GM19463 (cell line): Measurements from ENCODE around the gene PDCD1.

Source experiments
- ATAC-seq: cut with Tn5 transposase; IDR thresholded peaks from one replicate; pipeline ENCODE4 v1.9.1; 2021; ENCODE audit warnings: mild to moderate bottlenecking, moderate library complexity; ENCODE audit not compliant: unreplicated experiment

The PDCD1 gene

DNA sequence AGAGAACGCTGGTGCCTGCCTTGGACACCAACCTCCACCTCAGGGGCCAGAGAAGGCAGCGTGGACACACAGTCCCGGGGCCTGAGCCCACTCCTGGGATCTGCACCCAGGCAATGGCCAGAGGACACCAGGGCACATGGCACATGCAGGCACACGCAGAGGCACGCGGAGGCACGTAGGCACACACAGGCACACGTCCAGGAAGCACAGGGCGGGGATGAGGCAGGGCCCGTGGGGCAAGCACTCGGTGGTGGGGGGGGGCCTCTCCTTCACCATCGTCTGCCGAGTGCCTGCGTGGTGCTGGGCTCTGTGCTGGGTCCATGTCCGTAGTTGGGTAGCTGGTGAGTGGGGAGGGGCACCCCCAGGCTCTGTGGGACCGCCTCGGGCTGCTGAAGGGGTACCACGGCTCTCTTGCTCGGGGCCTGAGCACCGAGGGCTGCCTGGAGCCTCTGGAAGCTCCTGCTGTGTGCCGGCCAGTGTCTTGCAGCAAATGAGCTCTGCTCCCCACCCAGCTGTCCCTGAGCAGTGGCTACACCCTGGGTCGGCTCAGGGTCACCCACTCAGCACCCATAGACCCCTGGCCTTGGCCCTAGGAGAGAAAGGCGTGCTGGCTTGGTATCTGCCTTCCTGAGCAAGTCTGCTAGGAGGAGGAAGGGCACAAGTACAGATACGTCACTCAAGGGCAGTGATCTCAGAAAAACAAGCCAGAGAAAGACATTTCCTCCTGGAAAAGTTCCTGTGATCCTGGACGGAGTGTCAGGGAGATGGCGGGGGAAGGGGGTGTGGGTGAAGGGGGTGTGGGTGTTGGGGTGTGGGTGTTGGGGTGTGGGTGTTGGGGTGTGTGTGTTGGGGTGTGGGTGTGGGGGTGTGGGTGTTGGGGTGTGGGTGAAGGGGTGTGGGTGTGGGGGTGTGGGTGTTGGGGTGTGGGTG is 37.3 kb upstream of the PDCD1 start:
- no peak for ATAC-seq

DNA sequence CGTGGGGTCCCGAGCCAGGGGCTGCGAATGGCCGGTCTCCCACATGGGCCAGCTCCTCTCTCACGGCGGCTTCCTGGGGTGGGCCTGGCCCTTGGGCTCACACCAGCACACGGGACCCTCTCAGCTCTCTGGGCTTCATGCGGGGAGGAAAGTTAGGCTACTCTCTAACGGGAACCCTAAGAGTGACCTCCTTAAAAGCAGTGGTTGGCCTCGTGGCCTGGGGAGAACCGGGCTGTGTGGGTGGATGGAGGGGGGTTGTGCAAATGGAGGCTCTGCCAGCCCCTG is 36.7 kb upstream of the PDCD1 start:
- no peak for ATAC-seq

DNA sequence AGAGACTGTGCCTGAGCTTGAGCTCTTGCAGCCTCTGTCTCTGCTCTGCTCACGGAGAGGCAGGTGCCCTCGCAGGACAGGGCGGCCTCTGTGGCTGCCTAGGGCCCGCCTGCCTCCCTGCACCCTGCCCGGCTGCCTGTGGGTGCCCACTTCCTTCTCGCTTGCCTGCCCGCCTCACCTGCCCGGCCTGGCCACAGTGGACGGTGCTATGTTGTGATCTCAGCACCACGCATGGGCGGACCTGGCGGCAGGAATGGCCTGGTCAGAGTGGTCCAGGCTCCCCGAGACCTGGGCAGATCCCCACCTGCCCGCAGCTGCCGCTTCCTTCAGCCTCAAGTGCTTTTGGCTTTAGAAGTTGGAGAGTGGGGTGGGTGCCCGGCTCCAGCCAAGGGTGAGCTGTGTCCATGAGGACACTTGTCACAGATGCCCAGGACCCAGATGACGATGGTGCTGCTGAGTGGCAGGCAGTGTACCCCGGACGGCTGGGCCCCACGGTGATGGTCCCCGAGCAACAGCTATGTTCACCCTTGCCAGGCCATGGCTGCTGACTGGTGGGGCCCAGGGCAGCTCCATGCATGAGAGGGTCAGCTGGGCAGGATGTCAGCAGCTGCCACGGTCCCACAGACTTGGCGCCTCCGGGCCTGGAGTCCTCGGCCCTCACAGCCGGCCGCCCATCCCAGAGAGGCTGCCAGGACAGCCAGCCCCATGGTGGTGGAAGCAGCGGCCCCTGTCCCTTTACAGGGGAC is 36.2 kb upstream of the PDCD1 start:
- no peak for ATAC-seq

DNA sequence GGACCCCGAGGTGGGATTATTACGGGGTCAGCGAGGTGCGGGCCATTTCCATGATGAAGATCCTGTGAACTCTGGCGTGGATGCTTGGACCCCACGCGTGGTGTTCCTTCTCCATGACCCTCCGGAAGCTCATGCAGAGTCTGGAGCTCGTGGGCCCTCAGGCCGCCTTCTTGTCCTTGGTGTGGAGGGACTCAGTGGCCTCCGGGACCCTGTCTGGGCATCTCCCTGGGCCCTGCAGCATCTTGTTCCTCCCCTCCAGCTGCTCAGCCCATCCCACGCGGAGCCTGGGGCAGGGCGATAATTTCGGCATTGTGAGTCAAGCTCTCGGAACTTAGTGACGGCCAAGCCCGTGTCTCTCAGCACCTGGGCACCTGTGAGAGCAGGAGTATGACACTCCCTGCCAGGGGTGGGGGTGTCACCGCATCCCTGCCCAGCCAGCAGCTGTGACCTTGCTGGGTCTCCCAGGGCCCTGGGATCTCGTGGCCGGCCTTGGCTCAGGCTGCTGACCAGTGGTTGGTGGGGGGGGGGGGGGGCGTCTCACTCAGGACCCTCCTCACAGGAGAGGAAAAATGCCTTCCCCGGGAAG is 35.5 kb upstream of the PDCD1 start:
- ATAC-seq, result no peak

DNA sequence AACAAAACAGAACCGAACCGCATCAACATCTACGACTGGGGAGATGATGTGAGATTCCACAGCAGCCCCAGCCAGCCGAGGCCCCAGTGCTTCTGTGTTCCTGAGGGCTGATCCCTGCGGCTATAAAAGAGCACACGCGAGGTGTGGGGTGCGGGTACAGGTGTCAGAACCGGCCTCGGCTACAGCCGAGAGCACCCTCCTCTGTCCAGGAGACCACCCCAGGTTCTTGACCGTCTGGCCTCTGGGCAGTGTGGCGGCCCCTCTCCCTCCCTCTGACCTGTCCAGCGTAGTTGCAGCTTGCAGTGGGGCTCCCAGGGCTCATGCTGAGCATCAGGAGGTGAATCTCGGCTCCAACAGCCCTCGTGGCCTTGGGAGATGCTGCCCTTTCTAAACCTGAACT is 34.6 kb upstream of the PDCD1 start:
- ATAC-seq, result no peak

DNA sequence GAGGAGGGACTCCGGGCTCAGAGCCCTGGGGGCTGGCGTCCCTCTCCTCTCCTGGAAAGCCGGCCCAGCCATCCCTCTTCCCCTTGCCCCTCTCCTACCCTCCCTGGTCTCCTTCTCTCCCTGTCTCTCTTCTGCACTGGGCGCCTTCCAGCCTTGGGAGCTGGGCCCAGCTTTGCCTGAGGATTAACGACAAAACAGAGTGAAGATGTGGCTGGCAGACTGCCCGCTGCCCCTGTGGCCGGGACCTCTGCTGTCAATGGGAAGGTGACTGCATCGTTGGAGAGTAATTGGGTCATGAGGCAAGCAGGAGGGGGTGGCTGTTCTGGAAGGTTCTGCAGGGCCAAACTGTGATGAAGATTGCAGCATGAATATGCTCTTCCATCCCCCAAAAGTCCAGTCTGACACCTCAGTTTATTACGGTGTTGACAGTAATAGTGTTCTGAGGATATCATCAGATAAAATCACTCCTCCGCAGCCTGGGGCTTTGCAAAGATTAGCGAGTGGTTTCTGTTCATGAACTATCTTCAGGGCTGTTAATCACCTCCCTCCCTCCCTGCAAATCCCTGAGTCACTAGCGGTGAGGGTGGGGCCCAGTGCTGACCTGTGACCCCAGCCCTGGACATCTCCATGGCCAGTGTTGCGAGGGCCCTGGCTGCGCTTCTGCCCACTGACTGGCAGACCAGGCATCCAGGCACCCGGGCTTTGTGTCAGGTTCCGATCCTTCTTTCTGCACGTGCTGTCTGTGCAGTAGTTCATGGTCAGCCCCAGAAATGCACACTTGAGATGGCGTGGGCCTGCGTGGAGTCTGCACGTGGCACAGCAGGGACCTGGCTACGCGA is 33.8 kb upstream of the PDCD1 start:
- ATAC-seq, result no peak

DNA sequence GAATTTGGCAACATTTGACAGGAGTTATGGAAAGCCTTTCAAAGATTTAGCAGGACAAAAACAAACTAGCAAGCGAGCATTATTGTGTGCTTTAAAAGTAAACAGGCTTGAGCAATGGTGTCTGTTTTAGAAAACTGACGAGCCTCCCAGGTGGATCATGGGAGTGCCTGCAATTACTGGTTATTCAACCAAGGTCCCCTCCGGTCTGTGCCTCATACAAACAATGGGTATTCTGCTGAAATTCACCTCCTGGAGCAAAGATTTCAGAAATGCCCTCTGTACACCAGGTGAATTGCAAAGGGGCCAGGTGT is 33.2 kb upstream of the PDCD1 start:
- no peak for ATAC-seq

DNA sequence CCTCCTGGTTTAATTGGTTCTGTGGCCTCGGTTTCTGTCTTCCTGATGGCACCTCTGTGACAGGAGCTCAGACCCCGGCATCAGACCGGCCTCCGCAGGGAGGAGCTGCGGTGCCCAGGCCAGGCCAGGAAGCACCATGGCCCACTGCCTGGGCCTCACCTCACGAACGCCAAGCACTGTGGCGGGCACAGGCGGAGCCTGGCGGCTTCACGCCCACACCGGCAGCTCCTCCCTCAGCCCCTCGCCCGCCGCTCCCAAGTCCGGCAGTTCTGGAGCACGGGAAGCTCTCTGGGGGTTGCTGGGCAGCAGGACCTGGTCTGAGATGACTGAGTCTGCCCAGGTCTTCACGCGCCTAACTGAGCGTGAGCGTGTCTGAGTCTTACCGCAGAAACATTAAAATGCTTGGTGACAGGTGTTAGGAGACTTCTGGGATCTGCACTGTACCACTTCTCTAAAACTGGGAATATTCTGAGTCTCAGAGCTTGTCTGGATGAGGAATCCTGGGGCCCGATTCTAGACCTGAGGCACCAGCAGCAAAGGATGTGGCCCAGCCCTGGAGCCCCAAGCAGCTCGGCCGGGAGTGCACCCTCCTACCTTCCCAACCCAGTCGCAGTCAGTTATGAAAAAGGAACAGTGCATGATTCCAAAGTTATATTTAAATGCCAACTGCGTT is 32.8 kb upstream of the PDCD1 start:
- no peak for ATAC-seq

DNA sequence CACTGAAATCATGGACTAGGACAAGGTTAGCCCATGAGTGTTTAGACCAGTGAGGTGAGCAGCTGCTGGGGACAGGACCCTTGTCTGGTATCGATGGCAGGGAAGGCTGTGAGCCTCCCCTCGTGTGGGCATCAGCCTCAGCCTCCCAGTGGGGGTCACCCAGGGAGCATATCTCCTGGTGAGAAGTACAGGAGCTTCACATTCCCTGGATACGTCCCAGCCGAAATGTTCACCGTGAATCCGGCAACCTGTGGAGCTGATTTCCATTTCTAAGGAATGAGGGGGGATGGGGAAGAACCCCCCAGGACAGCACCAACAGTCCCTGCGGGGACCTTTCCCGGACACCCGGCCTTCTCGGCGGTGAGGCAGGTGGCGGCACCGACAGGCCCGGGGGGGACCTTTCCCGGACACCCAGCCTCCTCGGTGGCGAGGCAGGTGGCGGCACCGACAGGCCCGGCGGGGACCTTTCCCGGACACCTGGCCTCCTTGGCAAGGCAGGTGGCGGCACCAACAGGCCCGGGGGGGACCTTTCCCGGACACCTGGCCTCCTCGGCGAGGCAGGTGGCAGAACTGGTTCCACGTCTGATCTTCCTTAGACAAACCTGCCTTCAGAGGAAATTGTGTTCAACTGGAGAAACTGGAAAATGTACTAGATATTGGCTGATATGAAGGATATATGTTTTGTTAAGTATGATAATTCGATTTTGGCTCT is 32.0 kb upstream of the PDCD1 start:
- no peak for ATAC-seq

DNA sequence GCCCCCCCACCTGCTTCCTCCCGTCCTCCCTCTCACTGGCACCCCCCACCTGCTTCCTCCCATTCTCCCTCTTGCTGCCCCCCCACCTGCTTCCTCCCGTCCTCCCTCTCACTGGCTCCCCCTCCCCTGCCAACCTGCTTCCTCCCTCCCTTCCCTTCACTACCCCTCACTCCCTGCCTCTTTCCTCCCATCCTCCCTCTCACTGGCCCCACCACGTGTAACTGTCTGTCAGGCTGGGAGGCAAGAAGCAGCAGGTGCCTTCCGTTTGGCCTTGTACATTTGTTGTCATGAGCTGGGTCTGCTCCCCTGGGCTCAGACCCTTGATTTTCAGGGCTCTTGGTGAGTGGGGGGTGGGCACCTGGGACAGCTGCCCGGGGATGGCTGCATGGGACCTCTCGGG is 29.9 kb upstream of the PDCD1 start:
- no peak for ATAC-seq

DNA sequence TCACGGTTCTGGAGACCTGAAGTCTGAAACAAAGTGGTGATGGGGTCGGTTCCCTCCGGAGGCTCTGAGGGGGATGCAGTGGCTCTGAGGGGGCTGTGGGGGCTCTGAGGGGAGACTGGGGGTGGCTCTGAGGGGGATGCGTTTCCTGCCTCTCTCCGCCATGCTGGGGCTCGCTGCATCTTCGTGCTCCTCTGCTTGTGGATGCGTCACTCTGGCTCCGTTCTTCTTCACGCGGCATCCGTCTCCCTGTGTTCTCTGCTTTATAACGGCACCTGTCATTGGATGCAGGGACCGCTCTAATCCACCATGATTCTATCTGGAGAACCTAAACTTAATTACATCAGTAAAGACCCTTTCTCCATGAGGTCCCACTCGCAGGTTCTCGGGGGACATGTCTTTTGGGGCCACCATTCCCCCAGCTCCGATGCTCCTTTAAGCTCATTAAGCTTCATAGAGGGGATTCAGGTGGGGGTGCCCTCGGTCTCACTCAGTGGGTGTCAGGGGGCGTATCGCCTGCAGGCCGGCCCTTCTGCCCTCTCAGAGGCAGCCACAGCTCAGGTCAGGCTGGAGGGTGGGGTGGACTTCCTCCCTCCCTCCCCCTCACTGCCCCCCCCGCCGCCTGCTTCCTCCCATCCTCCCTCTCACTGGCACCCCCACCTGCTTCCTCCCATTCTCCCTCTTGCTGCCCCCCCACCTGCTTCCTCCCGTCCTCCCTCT is 29.3 kb upstream of the PDCD1 start:
- ATAC-seq, result no peak

DNA sequence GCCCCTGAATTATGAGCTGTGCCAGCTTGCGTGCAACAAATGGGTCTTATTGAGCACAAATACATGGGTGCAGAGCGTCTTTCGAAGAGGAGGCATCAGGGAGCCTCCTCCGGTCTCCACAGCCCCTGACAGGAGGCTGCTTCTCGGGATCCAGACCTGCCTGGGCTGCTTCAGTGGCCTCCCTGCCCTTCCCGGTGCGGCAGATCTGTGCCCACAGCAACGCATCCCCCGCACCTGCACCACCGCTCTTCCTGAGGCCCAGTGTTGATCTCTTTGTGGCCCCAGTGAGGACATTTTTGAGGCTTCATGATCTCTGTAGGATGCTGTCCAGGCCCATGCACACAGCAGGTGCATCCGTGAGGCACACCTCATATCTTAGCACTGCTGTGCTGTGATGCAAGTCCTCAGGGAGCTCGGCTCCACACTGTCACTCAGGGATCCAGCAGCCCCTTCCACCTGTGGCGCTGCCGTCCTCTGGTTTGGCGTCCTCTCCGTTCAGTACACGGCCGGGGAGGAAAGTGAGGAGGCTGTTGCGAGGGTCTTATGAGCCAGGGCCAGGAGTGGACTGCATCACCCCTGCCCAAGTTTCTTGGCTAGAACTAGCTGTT is 28.2 kb upstream of the PDCD1 start:
- ATAC-seq, result no peak

DNA sequence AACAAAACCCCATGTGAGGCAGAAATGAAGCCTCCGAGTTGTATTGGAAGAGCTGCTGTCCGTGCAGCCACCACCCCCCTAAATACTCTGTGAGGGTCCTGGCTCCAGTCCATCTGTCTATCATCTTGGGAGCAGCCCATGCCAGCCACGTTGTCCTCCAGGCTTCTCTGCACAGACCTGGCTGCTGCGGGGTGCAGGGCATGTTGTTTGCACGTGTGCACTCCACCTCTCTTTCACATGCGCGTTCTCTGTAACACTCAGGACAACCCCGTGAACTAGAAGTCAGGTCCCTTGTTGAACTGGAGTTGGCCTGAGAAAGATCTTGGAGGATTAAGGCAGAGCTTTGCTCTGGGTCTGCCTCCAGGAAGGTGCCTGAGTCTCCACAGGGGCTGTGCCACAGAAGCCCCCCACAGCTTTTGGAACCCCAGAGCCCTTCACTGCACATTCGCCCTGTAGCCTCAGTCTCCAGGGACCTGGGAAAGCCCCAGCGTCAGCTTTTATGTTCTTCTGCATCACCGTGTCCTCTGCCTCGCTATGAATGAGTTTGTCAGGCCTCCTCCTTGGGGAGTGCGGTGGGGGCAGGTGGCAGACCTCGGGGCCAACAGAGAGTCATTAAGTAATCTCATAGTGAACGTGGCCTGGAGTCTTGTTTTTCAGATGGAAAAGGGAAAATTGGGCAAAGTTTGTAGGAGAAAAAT is 27.4 kb upstream of the PDCD1 start:
- ATAC-seq, result no peak

DNA sequence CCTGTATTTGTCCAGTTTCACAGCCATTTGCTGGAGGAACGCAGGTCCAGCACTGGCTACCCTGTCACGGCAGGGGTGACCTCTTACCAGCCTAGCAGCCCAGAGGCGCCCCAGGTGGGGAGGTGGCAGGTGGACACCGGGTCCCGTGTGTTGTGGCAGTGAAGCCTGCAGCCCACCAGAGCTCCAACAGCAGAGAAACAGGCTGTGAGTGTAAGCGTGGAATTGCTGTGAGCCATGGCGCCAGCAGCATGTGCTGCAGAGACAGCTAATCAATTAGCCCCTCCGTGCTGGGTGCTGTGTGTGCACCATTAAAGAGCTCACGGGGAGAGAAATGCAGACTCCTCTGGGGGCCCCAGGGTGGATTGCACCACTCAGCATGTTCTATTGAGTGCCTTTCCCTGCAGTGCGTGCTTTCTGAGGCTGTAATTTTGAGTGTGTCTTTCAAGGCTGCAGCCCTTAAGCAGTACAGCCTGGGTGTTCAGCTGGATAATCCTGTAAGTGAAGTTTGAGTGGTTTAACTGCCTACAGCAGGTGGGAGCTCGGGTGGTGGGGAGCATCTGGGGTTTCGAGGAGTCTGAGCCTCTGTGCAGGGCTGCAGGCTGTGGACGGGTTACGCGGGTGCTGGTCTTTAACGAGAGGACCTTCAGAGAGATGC is 26.7 kb upstream of the PDCD1 start:
- no peak for ATAC-seq

DNA sequence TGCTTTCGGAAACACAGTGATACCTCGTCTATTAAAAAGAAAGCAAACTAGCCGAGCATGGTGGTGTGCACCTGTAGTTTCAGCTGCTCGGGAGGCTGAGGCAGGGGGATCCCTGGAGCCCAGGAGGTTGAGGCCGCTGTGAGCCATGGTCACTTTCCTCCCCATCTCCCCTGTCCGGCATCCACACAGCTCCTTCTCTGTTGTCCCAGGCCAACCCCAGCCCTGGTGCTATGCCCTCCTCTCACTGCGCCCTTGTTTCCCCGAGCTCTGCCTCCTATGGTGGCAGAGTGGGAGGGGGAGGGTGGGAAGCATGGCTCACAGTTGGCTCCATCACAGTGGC is 26.2 kb upstream of the PDCD1 start:
- ATAC-seq, result no peak

DNA sequence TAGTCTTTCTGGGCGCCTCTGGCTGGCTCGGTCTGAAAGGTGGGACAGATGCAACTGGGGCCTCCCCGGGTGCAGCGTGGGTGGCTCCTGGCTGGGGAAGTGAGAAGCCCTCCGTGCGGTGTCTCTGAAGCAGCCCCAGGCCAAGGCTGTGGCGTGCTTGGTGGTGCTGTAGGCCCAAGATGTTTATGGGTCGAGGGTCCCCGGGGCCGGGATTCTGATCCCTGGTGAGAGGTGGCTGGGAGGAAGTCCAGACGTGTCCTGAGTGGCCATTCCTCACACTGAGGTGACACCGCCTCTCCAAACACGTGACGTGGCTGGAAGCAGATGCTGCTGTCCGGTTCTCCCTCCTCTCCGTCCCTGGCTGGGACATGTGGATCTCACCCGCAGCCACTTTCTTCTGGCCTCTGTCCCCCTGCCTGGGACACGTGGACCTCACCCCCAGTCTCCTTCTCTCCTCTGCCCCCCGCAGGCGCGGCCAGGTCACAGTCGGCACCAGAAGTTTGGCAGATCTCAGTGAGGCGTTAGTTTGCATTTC is 23.5 kb upstream of the PDCD1 start:
- ATAC-seq, result peak; percentile 61

DNA sequence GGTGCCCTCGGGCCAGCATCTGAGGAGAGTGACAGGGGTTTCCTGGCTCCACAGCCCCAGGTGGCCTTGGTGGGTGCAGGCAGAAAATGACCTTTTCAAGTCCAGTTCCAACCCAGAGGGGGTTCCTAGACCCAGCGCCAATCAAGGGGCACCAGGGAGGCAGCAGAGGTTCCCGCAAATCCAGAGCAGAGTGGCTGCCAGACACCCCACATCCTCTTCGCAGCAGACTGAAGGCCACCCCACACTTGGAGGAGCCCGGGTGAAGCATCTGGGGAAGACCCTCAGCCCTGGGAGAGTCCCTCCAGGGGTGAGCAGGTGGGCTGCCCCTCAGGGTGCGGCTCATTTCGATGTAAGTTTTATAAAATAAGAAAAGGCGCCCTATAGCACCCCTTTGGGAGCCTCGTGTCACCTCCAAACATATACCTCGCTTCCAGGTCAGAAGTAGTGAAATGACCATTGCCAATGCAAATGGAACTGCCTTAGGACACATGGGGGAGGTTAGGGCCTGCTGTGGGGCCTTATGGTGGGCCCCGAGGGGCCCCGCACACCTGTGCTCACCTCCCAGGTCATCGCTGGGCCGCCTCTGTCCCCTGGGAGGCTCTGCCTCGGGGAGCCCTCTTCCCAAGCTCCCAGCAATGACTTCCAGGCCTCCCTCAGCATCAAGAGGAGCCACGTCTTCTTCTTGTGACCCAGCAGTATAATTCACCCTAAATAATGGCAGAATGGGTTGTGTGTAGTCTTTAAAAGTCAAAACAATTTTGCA is 21.8 kb upstream of the PDCD1 start:
- ATAC-seq, result no peak
